NCI-H1930 (cell line): ENCODE data around the gene WDR7.

ENCODE experiments used
- DNase-seq, 2 experiments: peaks; one replicate each; lab custom pipeline; 2025; lab: John Stamatoyannopoulos, UW

Gene WDR7

GRCh38 chr18:56650944-56651770 lies at the start of gene WDR7:
Gene WDR7 (plus strand): TSS chr18:56651359. CDS start chr18:56672516, 21,157 bp downstream.
- peak; percentile 96 to 98 for DNase-seq

GRCh38 chr18:56606618-56607017 lies 44.5 kb upstream of the WDR7 start:
- DNase-seq, result no peak

GRCh38 chr18:56615738-56616520 lies 35.2 kb upstream of the WDR7 start:
- no peak for DNase-seq

GRCh38 chr18:56627991-56628390 lies 23.2 kb upstream of the WDR7 start:
- no peak for DNase-seq

GRCh38 chr18:56632070-56633022 lies 18.8 kb upstream of the WDR7 start:
- no peak for DNase-seq

- no peak for DNase-seq
These were observed 16.2 kb upstream of the WDR7 start for GRCh38 chr18:56635007-56635406.

- no peak for DNase-seq
These were observed 14.0 kb upstream of the WDR7 start for GRCh38 chr18:56637176-56637575.

- DNase-seq, result no peak
These were observed 13.4 kb upstream of the WDR7 start for GRCh38 chr18:56637711-56638231.

- DNase-seq, result peak; percentile 99 to 100
These were observed 12.7 kb upstream of the WDR7 start, which contains the start of gene TXNL1 for GRCh38 chr18:56638232-56639103. Gene TXNL1 (minus strand): TSS chr18:56638592. CDS start chr18:56638440, 152 bp downstream.

- no peak for DNase-seq
These were observed 12.1 kb upstream of the WDR7 start for GRCh38 chr18:56639104-56639381.

GRCh38 chr18:56639571-56639970 lies 11.6 kb upstream of the WDR7 start:
- DNase-seq, result no peak

GRCh38 chr18:56641714-56642337 lies 9.3 kb upstream of the WDR7 start:
- DNase-seq, result no peak

GRCh38 chr18:56643381-56643780 lies 7.8 kb upstream of the WDR7 start:
- no peak for DNase-seq

GRCh38 chr18:56645415-56646016 lies 5.6 kb upstream of the WDR7 start:
- peak in 1 of 2 experiments; percentile 41 for DNase-seq

- no peak for DNase-seq
These were observed 4.1 kb upstream of the WDR7 start for GRCh38 chr18:56647071-56647470.

- DNase-seq, result no peak
These were observed 2.9 kb upstream of the WDR7 start for GRCh38 chr18:56647951-56648893.

- no peak for DNase-seq
These were observed 1.2 kb upstream of the WDR7 start for GRCh38 chr18:56649996-56650395.

- DNase-seq, result no peak
These were observed 573 bp downstream of the WDR7 start for GRCh38 chr18:56651771-56652092.

GRCh38 chr18:56652802-56653201 lies 1.6 kb downstream of the WDR7 start:
- DNase-seq, result no peak
